HG03558 (cell line): Measurements from ENCODE around the gene STOX1.
"Not testable (repeated sequence)": the region's sequence is repeated elsewhere in the genome, so short reads cannot be mapped to it uniquely, and the experiment has no call there.

Source experiments
- ATAC-seq: cut with Tn5 transposase; IDR thresholded peaks from one replicate; pipeline ENCODE4 v1.9.1; 2021; ENCODE audit warnings: moderate number of reproducible peaks; ENCODE audit not compliant: unreplicated experiment; ENCODE audit errors: extremely low read depth

Gene STOX1

GRCh38 chr10:68826764-68827591 lies at the start of gene STOX1:
TSS of gene STOX1 (plus strand) at chr10:68827531. CDS start at chr10:68827624, 93 bp downstream.
- no peak for ATAC-seq

- no peak for ATAC-seq
Measured at GRCh38 chr10:68781613-68782574, 45.4 kb upstream of the STOX1 start.

- ATAC-seq = no peak
Measured at GRCh38 chr10:68784476-68784875, 42.9 kb upstream of the STOX1 start.

- ATAC-seq = no peak
Measured at GRCh38 chr10:68787813-68788212, 39.5 kb upstream of the STOX1 start.

- ATAC-seq = no peak
Measured at GRCh38 chr10:68790476-68790875, 36.9 kb upstream of the STOX1 start.

- no peak for ATAC-seq
Measured at GRCh38 chr10:68792115-68792514, 35.2 kb upstream of the STOX1 start.

GRCh38 chr10:68795886-68796532 lies 31.3 kb upstream of the STOX1 start:
- no peak for ATAC-seq

- ATAC-seq = no peak
Measured at GRCh38 chr10:68796605-68797004, 30.7 kb upstream of the STOX1 start.

GRCh38 chr10:68800211-68800610 lies 27.1 kb upstream of the STOX1 start:
- ATAC-seq = no peak

- ATAC-seq = no peak
Measured at GRCh38 chr10:68804692-68805091, 22.6 kb upstream of the STOX1 start.

- not testable (repeated sequence) for ATAC-seq
Measured at GRCh38 chr10:68810830-68811229, 16.5 kb upstream of the STOX1 start.

GRCh38 chr10:68811314-68812009 lies 15.9 kb upstream of the STOX1 start:
- no peak for ATAC-seq

GRCh38 chr10:68812420-68812819 lies 14.9 kb upstream of the STOX1 start:
- no peak for ATAC-seq

- ATAC-seq = no peak
Measured at GRCh38 chr10:68813559-68813958, 13.8 kb upstream of the STOX1 start.

- ATAC-seq = no peak
Measured at GRCh38 chr10:68816796-68817412, 10.4 kb upstream of the STOX1 start.

- not testable (repeated sequence) for ATAC-seq
Measured at GRCh38 chr10:68820359-68820758, 7.0 kb upstream of the STOX1 start.

- ATAC-seq = not testable (repeated sequence)
Measured at GRCh38 chr10:68822626-68823025, 4.7 kb upstream of the STOX1 start.

GRCh38 chr10:68827592-68827959 lies 245 bp downstream of the STOX1 start:
- not testable (repeated sequence) for ATAC-seq

- not testable (repeated sequence) for ATAC-seq
Measured at GRCh38 chr10:68828083-68828601, 811 bp downstream of the STOX1 start.
